ENCODE data around the gene TNIP1.

Gene TNIP1

GRCh38 chr5:151076616-151077015 lies 4.2 kb downstream of the TNIP1 start:
- no peaks in the 10 kb centered on the region for H3K4me1 ChIP-seq (ENCODE audit: control insufficient read depth, insufficient read depth, low read length)
- H3K36me3 ChIP-seq (ENCODE audit: control insufficient read depth, insufficient read depth, low read length): no peaks in the 10 kb centered on the region
- H3K9me3 ChIP-seq (ENCODE audit: control insufficient read depth, low read length): no peaks in the 10 kb centered on the region
- H3K27me3 ChIP-seq (ENCODE audit: control insufficient read depth, insufficient read depth, low read length, poor library complexity, severe bottlenecking): no peaks in the 10 kb centered on the region
- H3K27ac ChIP-seq (ENCODE audit: insufficient read depth, low read depth, low read length, poor library complexity, severe bottlenecking): no peak overlapping the region
- 90 to 91% methylated on average over 6 of the region's 6 CpGs for WGBS, 2 experiments
- no peak overlapping the region for H3K4me3 ChIP-seq (ENCODE audit: insufficient read depth, low read depth, low read length)

GRCh38 chr5:151075698-151076331 lies 5.0 kb downstream of the TNIP1 start:
- Histone ChIP-seq H3K27me3 (ENCODE audit: control insufficient read depth, insufficient read depth, low read length, poor library complexity, severe bottlenecking) (no peaks in the 10 kb centered on the region), H3K36me3 (ENCODE audit: control insufficient read depth, insufficient read depth, low read length) (no peaks in the 10 kb centered on the region), H3K27ac (ENCODE audit: insufficient read depth, low read depth, low read length, poor library complexity, severe bottlenecking) (no peak overlapping the region), H3K9me3 (ENCODE audit: control insufficient read depth, low read length) (no peaks in the 10 kb centered on the region), H3K4me3 (ENCODE audit: insufficient read depth, low read depth, low read length) (no peak overlapping the region), H3K4me1 (ENCODE audit: control insufficient read depth, insufficient read depth, low read length) (no peaks in the 10 kb centered on the region)
- WGBS, 2 experiments: 90 to 92% methylated on average over 5 of the region's 5 CpGs

GRCh38 chr5:151074557-151074956 lies 6.3 kb downstream of the TNIP1 start:
- Histone ChIP-seq H3K4me3 (ENCODE audit: insufficient read depth, low read depth, low read length) (no peak overlapping the region), H3K4me1 (ENCODE audit: control insufficient read depth, insufficient read depth, low read length) (no peaks in the 10 kb centered on the region), H3K9me3 (ENCODE audit: control insufficient read depth, low read length) (no peaks in the 10 kb centered on the region), H3K36me3 (ENCODE audit: control insufficient read depth, insufficient read depth, low read length) (no peaks in the 10 kb centered on the region), H3K27ac (ENCODE audit: insufficient read depth, low read depth, low read length, poor library complexity, severe bottlenecking) (no peak overlapping the region), H3K27me3 (ENCODE audit: control insufficient read depth, insufficient read depth, low read length, poor library complexity, severe bottlenecking) (no peaks in the 10 kb centered on the region)
- 89 to 91% methylated on average over 2 of the region's 2 CpGs for WGBS, 2 experiments

GRCh38 chr5:151073280-151073679 lies 7.6 kb downstream of the TNIP1 start:
- Histone ChIP-seq H3K27ac (ENCODE audit: insufficient read depth, low read depth, low read length, poor library complexity, severe bottlenecking) (no peak overlapping the region), H3K27me3 (ENCODE audit: control insufficient read depth, insufficient read depth, low read length, poor library complexity, severe bottlenecking) (no peaks in the 10 kb centered on the region), H3K4me1 (ENCODE audit: control insufficient read depth, insufficient read depth, low read length) (peaks cover 4% of the 10 kb centered on the region), H3K9me3 (ENCODE audit: control insufficient read depth, low read length) (no peaks in the 10 kb centered on the region), H3K36me3 (ENCODE audit: control insufficient read depth, insufficient read depth, low read length) (no peaks in the 10 kb centered on the region), H3K4me3 (ENCODE audit: insufficient read depth, low read depth, low read length) (no peak overlapping the region)
- 89 to 94% methylated on average over 2 of the region's 2 CpGs for WGBS, 2 experiments

- WGBS, 2 experiments: 90 to 93% methylated on average over 5 of the region's 5 CpGs
- H3K9me3 ChIP-seq (ENCODE audit: control insufficient read depth, low read length): no peaks in the 10 kb centered on the region
- no peak overlapping the region for H3K27ac ChIP-seq (ENCODE audit: insufficient read depth, low read depth, low read length, poor library complexity, severe bottlenecking)
- no peaks in the 10 kb centered on the region for H3K36me3 ChIP-seq (ENCODE audit: control insufficient read depth, insufficient read depth, low read length)
- no peaks in the 10 kb centered on the region for H3K27me3 ChIP-seq (ENCODE audit: control insufficient read depth, insufficient read depth, low read length, poor library complexity, severe bottlenecking)
- peaks cover 4% of the 10 kb centered on the region for H3K4me1 ChIP-seq (ENCODE audit: control insufficient read depth, insufficient read depth, low read length)
- H3K4me3 ChIP-seq (ENCODE audit: insufficient read depth, low read depth, low read length): no peak overlapping the region
Observed at GRCh38 chr5:151072630-151073025, 8.2 kb downstream of the TNIP1 start.

GRCh38 chr5:151071848-151072629 lies 8.8 kb downstream of the TNIP1 start:
- no peak overlapping the region for H3K4me3 ChIP-seq (ENCODE audit: insufficient read depth, low read depth, low read length)
- 91 to 95% methylated on average over 10 of the region's 10 CpGs for WGBS, 2 experiments
- no peaks in the 10 kb centered on the region for H3K36me3 ChIP-seq (ENCODE audit: control insufficient read depth, insufficient read depth, low read length)
- H3K27ac ChIP-seq (ENCODE audit: insufficient read depth, low read depth, low read length, poor library complexity, severe bottlenecking): no peak overlapping the region
- no peaks in the 10 kb centered on the region for H3K27me3 ChIP-seq (ENCODE audit: control insufficient read depth, insufficient read depth, low read length, poor library complexity, severe bottlenecking)
- peaks cover 4% of the 10 kb centered on the region for H3K4me1 ChIP-seq (ENCODE audit: control insufficient read depth, insufficient read depth, low read length)
- no peaks in the 10 kb centered on the region for H3K9me3 ChIP-seq (ENCODE audit: control insufficient read depth, low read length)

GRCh38 chr5:151071021-151071420 lies 9.8 kb downstream of the TNIP1 start:
- H3K9me3 ChIP-seq (ENCODE audit: control insufficient read depth, low read length): no peaks in the 10 kb centered on the region
- H3K4me1 ChIP-seq (ENCODE audit: control insufficient read depth, insufficient read depth, low read length): peaks cover 4% of the 10 kb centered on the region
- WGBS, 2 experiments: 91 to 92% methylated on average over 3 to 4 of the region's 4 CpGs
- H3K27me3 ChIP-seq (ENCODE audit: control insufficient read depth, insufficient read depth, low read length, poor library complexity, severe bottlenecking): no peaks in the 10 kb centered on the region
- H3K27ac ChIP-seq (ENCODE audit: insufficient read depth, low read depth, low read length, poor library complexity, severe bottlenecking): no peak overlapping the region
- no peaks in the 10 kb centered on the region for H3K36me3 ChIP-seq (ENCODE audit: control insufficient read depth, insufficient read depth, low read length)
- H3K4me3 ChIP-seq (ENCODE audit: insufficient read depth, low read depth, low read length): no peak overlapping the region

GRCh38 chr5:151070449-151070848 lies 10.4 kb downstream of the TNIP1 start:
- Histone ChIP-seq H3K27ac (ENCODE audit: insufficient read depth, low read depth, low read length, poor library complexity, severe bottlenecking) (no peak overlapping the region), H3K9me3 (ENCODE audit: control insufficient read depth, low read length) (no peaks in the 10 kb centered on the region), H3K36me3 (ENCODE audit: control insufficient read depth, insufficient read depth, low read length) (no peaks in the 10 kb centered on the region), H3K27me3 (ENCODE audit: control insufficient read depth, insufficient read depth, low read length, poor library complexity, severe bottlenecking) (no peaks in the 10 kb centered on the region), H3K4me3 (ENCODE audit: insufficient read depth, low read depth, low read length) (no peak overlapping the region), H3K4me1 (ENCODE audit: control insufficient read depth, insufficient read depth, low read length) (peaks cover 4% of the 10 kb centered on the region)
- WGBS, 2 experiments: 97 to 98% methylated on average over 2 of the region's 2 CpGs

- Histone ChIP-seq H3K36me3 (ENCODE audit: control insufficient read depth, insufficient read depth, low read length) (no peaks in the 10 kb centered on the region), H3K27ac (ENCODE audit: insufficient read depth, low read depth, low read length, poor library complexity, severe bottlenecking) (no peak overlapping the region), H3K9me3 (ENCODE audit: control insufficient read depth, low read length) (no peaks in the 10 kb centered on the region), H3K4me3 (ENCODE audit: insufficient read depth, low read depth, low read length) (no peak overlapping the region), H3K27me3 (ENCODE audit: control insufficient read depth, insufficient read depth, low read length, poor library complexity, severe bottlenecking) (no peaks in the 10 kb centered on the region), H3K4me1 (ENCODE audit: control insufficient read depth, insufficient read depth, low read length) (peaks cover 4% of the 10 kb centered on the region)
- WGBS, 2 experiments: 89% methylated on average over 12 of the region's 12 CpGs
Observed at GRCh38 chr5:151068433-151069197, 12.2 kb downstream of the TNIP1 start.

Measured in ectodermal cell (in vitro differentiated cells).